ENCODE data around the gene PTPRN2. TPM values are rescaled to one million over a fixed set of nuclear protein-coding genes. Genes with fewer than 3 reads are reported as not detected.

Gene PTPRN2
- total RNA-seq, 2 experiments from 2014 or later, result 0.70 TPM; not detected in 1

DNA sequence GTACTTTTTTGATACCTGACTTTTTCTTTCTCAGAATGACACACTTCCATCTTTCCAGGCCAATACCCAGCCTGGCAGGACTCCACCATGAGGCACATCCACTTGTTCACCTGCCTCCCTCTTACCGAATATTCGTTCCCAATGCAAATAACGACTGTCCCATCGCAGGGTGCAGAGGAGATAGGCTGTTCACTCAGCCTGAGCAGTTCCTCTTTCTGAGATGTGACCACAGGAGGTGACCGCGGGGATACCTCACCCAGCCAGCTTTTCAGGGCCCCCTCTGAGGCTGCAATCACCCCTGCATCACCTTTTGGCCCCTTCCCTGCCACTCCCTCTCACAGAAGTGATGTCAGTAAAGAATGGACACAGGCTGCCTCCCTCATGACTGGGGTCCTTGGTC lies 28.3 kb downstream of the PTPRN2 start:
- Histone ChIP-seq H3K27ac (ENCODE audit: low read depth, low read length, poor library complexity, severe bottlenecking) (no peak overlapping the region), H4K20me1 (ENCODE audit: insufficient read depth, low read length) (no peaks in the 10 kb centered on the region), H3K4me1 (ENCODE audit: insufficient read depth, low read length, poor library complexity, severe bottlenecking) (no peaks in the 10 kb centered on the region), H3K36me3 (ENCODE audit: insufficient read depth, low read length) (no peaks in the 10 kb centered on the region), H3K9me2 (ENCODE audit: insufficient read depth, low read length) (no peaks in the 10 kb centered on the region), H3K4me3 (ENCODE audit: low read depth, low read length, poor library complexity, severe bottlenecking) (no peak overlapping the region), H3K9me3 (ENCODE audit: low read length) (no peaks in the 10 kb centered on the region), H3K79me2 (ENCODE audit: insufficient read depth, low read depth, low read length) (no peaks in the 10 kb centered on the region), H3K4me2 (ENCODE audit: low read length) (no peak overlapping the region), H2AFZ (ENCODE audit: low read length) (no peak overlapping the region)
- no TSS peak for BruUV-seq (replicated peaks)
- intact Hi-C loops (cut with micrococcal nuclease; ENCODE audit: unreplicated experiment), result no loop called here
- ChIA-PET POLR2A (no interaction called here), CTCF (ENCODE audit: unreplicated experiment) (no interaction called here)
- no peak for TF ChIP-seq CTCF (conservative IDR thresholded peaks at IDR 0.05; ENCODE audit: low read length)
- no peak for TF ChIP-seq EZH2phosphoT487 (IDR thresholded peaks at IDR 0.05; ENCODE audit: borderline replicate concordance, low read depth, low read length)
- no peak for DNase-seq (ENCODE audit: low spot score)

DNA sequence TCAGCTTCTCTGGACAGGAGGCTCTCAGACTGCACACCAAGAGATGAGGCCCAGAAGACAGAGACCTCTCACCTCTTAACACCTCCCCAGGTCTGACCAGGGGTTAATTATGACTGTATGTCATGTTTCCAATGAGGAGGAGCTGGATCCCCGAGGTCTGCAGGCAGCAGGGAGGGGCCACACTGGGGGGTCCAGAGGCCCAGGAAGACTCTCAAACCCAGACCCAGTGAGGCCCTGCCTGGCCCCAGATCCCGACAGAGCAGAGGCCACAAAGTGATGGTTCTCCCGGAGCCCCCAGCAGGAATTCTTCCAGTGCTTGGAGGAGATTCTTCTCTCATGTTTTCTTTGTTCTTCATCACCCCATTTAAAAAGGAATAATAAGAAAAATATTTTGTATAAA lies 28.8 kb downstream of the PTPRN2 start:
- Histone ChIP-seq H4K20me1 (ENCODE audit: insufficient read depth, low read length) (no peaks in the 10 kb centered on the region), H3K4me2 (ENCODE audit: low read length) (no peak overlapping the region), H3K27ac (ENCODE audit: low read depth, low read length, poor library complexity, severe bottlenecking) (no peak overlapping the region), H2AFZ (ENCODE audit: low read length) (no peak overlapping the region), H3K4me1 (ENCODE audit: insufficient read depth, low read length, poor library complexity, severe bottlenecking) (no peaks in the 10 kb centered on the region), H3K36me3 (ENCODE audit: insufficient read depth, low read length) (no peaks in the 10 kb centered on the region), H3K4me3 (ENCODE audit: low read depth, low read length, poor library complexity, severe bottlenecking) (no peak overlapping the region), H3K9me2 (ENCODE audit: insufficient read depth, low read length) (no peaks in the 10 kb centered on the region), H3K79me2 (ENCODE audit: insufficient read depth, low read depth, low read length) (no peaks in the 10 kb centered on the region), H3K9me3 (ENCODE audit: low read length) (no peaks in the 10 kb centered on the region)
- intact Hi-C loops (cut with micrococcal nuclease; ENCODE audit: unreplicated experiment), result no loop called here
- ChIA-PET CTCF (ENCODE audit: unreplicated experiment) (no interaction called here), POLR2A (no interaction called here)
- TF ChIP-seq CTCF (conservative IDR thresholded peaks at IDR 0.05; ENCODE audit: low read length) (no peak), EZH2phosphoT487 (IDR thresholded peaks at IDR 0.05; ENCODE audit: borderline replicate concordance, low read depth, low read length) (no peak)
- no TSS peak for BruUV-seq (replicated peaks)
- no peak for DNase-seq (ENCODE audit: low spot score)

- CTCF ChIA-PET (ENCODE audit: unreplicated experiment), result no interaction called here
These were observed 30.2 kb downstream of the PTPRN2 start for GRCh38 chr7:158557441-158557755.

More at GRCh38 chr7:158557441-158557755, 30.2 kb downstream of the PTPRN2 start:
- BruUV-seq (replicated peaks), result no TSS peak
- intact Hi-C loops (cut with micrococcal nuclease; ENCODE audit: unreplicated experiment), result no loop called here
- Histone ChIP-seq H3K9me2 (ENCODE audit: insufficient read depth, low read length) (no peaks in the 10 kb centered on the region), H4K20me1 (ENCODE audit: insufficient read depth, low read length) (no peaks in the 10 kb centered on the region), H3K4me3 (ENCODE audit: low read depth, low read length, poor library complexity, severe bottlenecking) (no peak overlapping the region), H2AFZ (ENCODE audit: low read length) (no peak overlapping the region), H3K79me2 (ENCODE audit: insufficient read depth, low read depth, low read length) (no peaks in the 10 kb centered on the region), H3K4me1 (ENCODE audit: insufficient read depth, low read length, poor library complexity, severe bottlenecking) (no peaks in the 10 kb centered on the region), H3K9me3 (ENCODE audit: low read length) (no peaks in the 10 kb centered on the region), H3K4me2 (ENCODE audit: low read length) (no peak overlapping the region), H3K36me3 (ENCODE audit: insufficient read depth, low read length) (no peaks in the 10 kb centered on the region), H3K27ac (ENCODE audit: low read depth, low read length, poor library complexity, severe bottlenecking) (no peak overlapping the region)
- no peak for DNase-seq (ENCODE audit: low spot score)
- TF ChIP-seq CTCF (conservative IDR thresholded peaks at IDR 0.05; ENCODE audit: low read length) (no peak), EZH2phosphoT487 (IDR thresholded peaks at IDR 0.05; ENCODE audit: borderline replicate concordance, low read depth, low read length) (no peak)
- POLR2A ChIA-PET, result no interaction called here

Measured in OCI-LY7 (cell line).